H1 (cell line): Measurements from ENCODE around the gene GATA5. TPM values are rescaled to one million over a fixed set of nuclear protein-coding genes. Genes with fewer than 3 reads are reported as not detected.

Experiments
- SIX5 ChIP-seq: IDR thresholded peaks from 2 replicates; pipeline ENCODE4 v1.6.1; 2011; ENCODE audit warnings: mild to moderate bottlenecking, low read depth, low read length
- polyA plus RNA-seq, 7 experiments: library from polyadenylated mRNA; depleted of rRNA in 3 of 7; stranded (reverse) in 5 of 7; unstranded in 2 of 7; fragments of >200 nt in 5 of 7; fragments of 200-250 nt in 2 of 7; gene quantifications; 1 replicate in 5 of 7; 2 replicates in 1 of 7; 4 replicates in 1 of 7; pipeline versions ENCODE4 v1.2.1 to v1.2.3, GENCODE V29; 2011 to 2013; ENCODE audit warnings: missing spikeins in 2 of 7, mixed read lengths in 2 of 7
- total RNA-seq: library from RNA; stranded (reverse); fragmentation: NEBNext Ultra II Directional; extraction: Animal tissue kit (Norgen Biotek cat#: 25700); gene quantifications from 2 replicates; pipeline ENCODE4 v1.2.1, GENCODE V29; 2021

GATA5 gene
- total and polyA plus RNA-seq, 2 of the 8 experiments (the other 6 are each of a cell fraction or from before 2014, with no cell fraction given): 0.08 to 0.11 TPM

DNA sequence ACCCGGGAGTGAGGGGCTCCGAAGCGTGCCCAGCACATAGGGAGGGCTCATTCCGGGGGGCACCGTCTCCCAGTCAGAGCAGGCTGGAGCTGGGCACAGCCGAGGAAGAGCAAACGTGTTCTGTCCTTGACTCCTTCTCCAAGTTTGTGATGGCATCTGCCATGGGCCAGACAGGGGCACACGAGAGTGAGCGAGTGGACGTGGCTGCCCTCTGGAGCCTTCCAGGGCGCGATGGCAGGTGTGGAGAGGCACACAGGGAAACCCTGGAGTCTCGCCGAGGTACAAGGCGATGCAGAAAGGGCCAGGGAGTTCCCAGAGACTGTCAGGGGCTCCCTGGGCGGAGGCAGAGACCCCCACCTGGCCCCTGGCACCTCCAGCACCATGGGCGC is 9.9 kb upstream of the GATA5 start (continued):
- TF ChIP-seq SIX5: no peak
